Endodermal cell (in vitro differentiated cells): ENCODE measurements around the gene FMO5. TPM values are rescaled to one million over a fixed set of nuclear protein-coding genes. Genes with fewer than 3 reads are reported as not detected.
A peak's percentile ranks its signal among the peaks of the same experiment; 100 is the strongest.
"Not testable (repeated sequence)": the region's sequence is repeated elsewhere in the genome, so short reads cannot be mapped to it uniquely, and the experiment has no call there.

Experiments used
- DNase-seq: peaks from one replicate; pipeline ENCODE4 v3.0.0-alpha.2; 2017
- H3K27ac ChIP-seq: 2 replicates; pipeline ENCODE4 v1.5.1; 2013; ENCODE audit warnings: mild to moderate bottlenecking, low read depth, low read length, moderate library complexity
- H3K27me3 ChIP-seq: 2 replicates; pipeline ENCODE4 v1.6.1; 2013; ENCODE audit warnings: mild to moderate bottlenecking, low read length, moderate library complexity; ENCODE audit not compliant: insufficient read depth, control insufficient read depth, poor library complexity, severe bottlenecking
- H3K36me3 ChIP-seq: 2 replicates; pipeline ENCODE4 v1.7.0; 2013; ENCODE audit warnings: mild to moderate bottlenecking, low read length, moderate library complexity; ENCODE audit not compliant: control insufficient read depth, insufficient read depth
- H3K4me1 ChIP-seq: one replicate; pipeline ENCODE4 v1.7.0; 2013; ENCODE audit warnings: low read length; ENCODE audit not compliant: control insufficient read depth, insufficient read depth
- H3K4me3 ChIP-seq: 2 replicates; pipeline ENCODE4 v1.5.1; 2013; ENCODE audit warnings: mild to moderate bottlenecking, low read length, moderate library complexity
- H3K9ac ChIP-seq: 2 replicates; pipeline ENCODE4 v1.6.1; 2013; ENCODE audit warnings: mild to moderate bottlenecking, low read length, moderate library complexity; ENCODE audit not compliant: poor library complexity, severe bottlenecking; ENCODE audit errors: extremely low read depth
- H3K9me3 ChIP-seq: 2 replicates; pipeline ENCODE4 v1.6.1; 2013; ENCODE audit warnings: mild to moderate bottlenecking, low read length, moderate library complexity; ENCODE audit not compliant: control insufficient read depth
- H3K27ac Mint-ChIP-seq: 2 replicates; pipeline ENCODE4 v1.8.0; 2020; ENCODE audit warnings: mixed read lengths
- H3K27me3 Mint-ChIP-seq: 2 replicates; pipeline ENCODE4 v1.8.0; 2021; ENCODE audit warnings: mild to moderate bottlenecking, mixed read lengths; ENCODE audit not compliant: insufficient read depth
- H3K36me3 Mint-ChIP-seq: 2 replicates; pipeline ENCODE4 v1.8.0; 2020; ENCODE audit warnings: low read depth, mixed read lengths
- H3K4me1 Mint-ChIP-seq: 2 replicates; pipeline ENCODE4 v1.8.0; 2020; ENCODE audit warnings: mixed read lengths
- H3K4me3 Mint-ChIP-seq: 2 replicates; pipeline ENCODE4 v1.8.0; 2020; ENCODE audit warnings: mild to moderate bottlenecking, moderate library complexity, mixed read lengths
- H3K9me3 Mint-ChIP-seq: 2 replicates; pipeline ENCODE4 v1.8.0; 2020; ENCODE audit warnings: mild to moderate bottlenecking, mixed read lengths
- WGBS, 2 experiments: methylation state at CpG; one replicate each; pipeline versions ENCODE4 v1.1.5 to v1.1.7; 2013; ENCODE audit warnings: missing lambda C conversion rate in 2 of 2, mixed read lengths in 1 of 2; ENCODE audit not compliant: insufficient coverage in 1 of 2, insufficient read length in 1 of 2; 5-methylcytosine and 5-hydroxymethylcytosine counted together
- total RNA-seq, 2 donors: library from RNA; stranded (reverse); fragmentation: NEBNext Ultra II Directional in 1 of 2; extraction: Animal tissue kit (Norgen Biotek cat#: 25700) in 1 of 2; gene quantifications; 2 replicates in 1 of 2; 3 replicates in 1 of 2; pipeline ENCODE4 v1.2.1, GENCODE V29; 2021
- TF ChIP-seq, protein P1 (sequence below): fragments of 200-600 bp; sonication (generic); conservative IDR thresholded peaks from 2 replicates; pipeline ENCODE4 v1.5.0; 2021; ENCODE audit warnings: antibody characterized with exemption, mild to moderate bottlenecking

Gene FMO5
- total RNA-seq, 2 donors from 2014 or later, result 13.9 to 14.1 TPM

DNA sequence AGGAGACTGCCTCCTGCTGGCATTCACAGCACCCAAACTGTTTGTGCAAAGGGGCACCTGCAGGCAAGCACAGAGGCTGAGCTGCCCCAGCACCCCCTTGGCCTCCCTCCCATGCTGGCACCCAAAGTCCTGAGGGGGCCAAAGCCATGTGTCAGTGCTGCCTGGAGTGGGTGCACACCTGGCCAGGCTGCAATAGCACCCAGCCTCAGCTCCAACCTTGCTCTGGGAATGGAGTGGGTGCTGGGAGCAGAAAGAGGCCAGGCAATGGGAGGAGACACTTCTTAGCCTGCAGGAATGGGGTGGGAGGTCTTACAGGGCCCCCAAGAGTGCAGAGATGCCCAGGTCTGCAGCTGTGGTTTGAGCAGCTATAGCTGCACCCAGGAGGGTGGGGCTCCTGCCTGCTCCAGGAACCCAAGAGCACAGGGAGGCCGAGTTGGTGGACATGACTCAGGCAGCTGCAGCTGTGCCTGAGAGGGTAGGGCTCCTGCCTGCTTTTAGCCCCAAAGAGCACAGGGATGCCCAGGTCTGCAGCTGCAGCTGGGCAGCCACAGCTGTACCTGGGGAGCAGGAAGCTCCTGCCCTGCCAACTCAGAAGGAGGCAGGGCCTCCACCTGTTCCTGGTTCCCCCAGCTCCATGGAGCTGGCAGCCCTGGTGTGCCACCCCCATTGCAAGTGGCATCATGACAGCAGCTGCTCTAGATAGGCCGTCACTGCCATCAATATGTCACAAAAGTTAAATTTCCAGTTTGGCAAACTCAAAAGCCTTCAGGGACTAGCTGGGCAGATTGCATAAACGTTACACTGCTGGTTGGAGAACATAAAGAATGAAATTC lies 12.0 kb upstream of the FMO5 start:
- H3K27me3 ChIP-seq, result no peaks in the 10 kb centered on the region
- H3K27me3 Mint-ChIP-seq, result peaks cover 5% of the 10 kb centered on the region
- no peak for DNase-seq
- peaks cover 43% of the 10 kb centered on the region for H3K4me1 Mint-ChIP-seq
- no peak overlapping the region for H3K4me3 Mint-ChIP-seq
- no peak overlapping the region for H3K27ac Mint-ChIP-seq
- H3K36me3 Mint-ChIP-seq, result peaks cover 17% of the 10 kb centered on the region
- H3K4me1 ChIP-seq, result no peaks in the 10 kb centered on the region
- H3K4me3 ChIP-seq, result peak overlapping the region; percentile 3
- TF ChIP-seq, protein P1, sequence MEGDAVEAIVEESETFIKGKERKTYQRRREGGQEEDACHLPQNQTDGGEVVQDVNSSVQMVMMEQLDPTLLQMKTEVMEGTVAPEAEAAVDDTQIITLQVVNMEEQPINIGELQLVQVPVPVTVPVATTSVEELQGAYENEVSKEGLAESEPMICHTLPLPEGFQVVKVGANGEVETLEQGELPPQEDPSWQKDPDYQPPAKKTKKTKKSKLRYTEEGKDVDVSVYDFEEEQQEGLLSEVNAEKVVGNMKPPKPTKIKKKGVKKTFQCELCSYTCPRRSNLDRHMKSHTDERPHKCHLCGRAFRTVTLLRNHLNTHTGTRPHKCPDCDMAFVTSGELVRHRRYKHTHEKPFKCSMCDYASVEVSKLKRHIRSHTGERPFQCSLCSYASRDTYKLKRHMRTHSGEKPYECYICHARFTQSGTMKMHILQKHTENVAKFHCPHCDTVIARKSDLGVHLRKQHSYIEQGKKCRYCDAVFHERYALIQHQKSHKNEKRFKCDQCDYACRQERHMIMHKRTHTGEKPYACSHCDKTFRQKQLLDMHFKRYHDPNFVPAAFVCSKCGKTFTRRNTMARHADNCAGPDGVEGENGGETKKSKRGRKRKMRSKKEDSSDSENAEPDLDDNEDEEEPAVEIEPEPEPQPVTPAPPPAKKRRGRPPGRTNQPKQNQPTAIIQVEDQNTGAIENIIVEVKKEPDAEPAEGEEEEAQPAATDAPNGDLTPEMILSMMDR, result no peak
- peaks cover 39% of the 10 kb centered on the region for H3K9me3 ChIP-seq
- H3K9ac ChIP-seq, result no peak overlapping the region
- peaks cover 38% of the 10 kb centered on the region for H3K9me3 Mint-ChIP-seq
- H3K27ac ChIP-seq, result no peak overlapping the region
- no peaks in the 10 kb centered on the region for H3K36me3 ChIP-seq
- WGBS, 2 experiments, result 88 to 100% methylated on average over 1 to 3 of the region's 3 CpGs

DNA sequence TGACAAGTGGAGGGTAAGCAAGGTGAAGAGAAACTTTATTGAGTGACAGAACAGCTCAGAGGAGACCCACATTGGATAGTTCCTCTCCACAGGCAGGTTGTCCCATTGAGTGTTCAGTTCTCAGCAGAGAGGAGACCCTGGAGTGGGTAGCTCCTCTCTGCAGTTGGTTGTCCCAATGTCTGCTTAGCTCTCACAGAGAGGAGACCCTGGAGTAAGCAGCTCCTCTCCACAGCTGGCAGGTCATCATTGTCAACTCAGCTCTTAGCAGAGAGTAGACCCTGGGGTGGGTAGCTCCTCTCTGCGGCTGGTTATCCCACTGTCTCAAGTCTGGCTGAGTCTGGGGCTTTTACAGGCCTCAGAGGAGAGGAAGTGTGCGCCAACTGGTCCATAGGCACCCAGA lies 11.3 kb upstream of the FMO5 start:
- no peak overlapping the region for H3K4me3 Mint-ChIP-seq
- H3K9me3 Mint-ChIP-seq, result peaks cover 45% of the 10 kb centered on the region
- H3K4me1 ChIP-seq, result no peaks in the 10 kb centered on the region
- 90 to 94% methylated on average over 2 of the region's 2 CpGs for WGBS, 2 experiments
- no peaks in the 10 kb centered on the region for H3K27me3 ChIP-seq
- peaks cover 3% of the 10 kb centered on the region for H3K27me3 Mint-ChIP-seq
- H3K27ac Mint-ChIP-seq, result no peak overlapping the region
- no peak overlapping the region for H3K27ac ChIP-seq
- no peak for DNase-seq
- peaks cover 47% of the 10 kb centered on the region for H3K9me3 ChIP-seq
- no peak overlapping the region for H3K9ac ChIP-seq
- H3K4me3 ChIP-seq, result peak overlapping the region; percentile 3
- peaks cover 24% of the 10 kb centered on the region for H3K36me3 Mint-ChIP-seq
- peaks cover 37% of the 10 kb centered on the region for H3K4me1 Mint-ChIP-seq
- no peaks in the 10 kb centered on the region for H3K36me3 ChIP-seq
- TF ChIP-seq, protein P1, result no peak

DNA sequence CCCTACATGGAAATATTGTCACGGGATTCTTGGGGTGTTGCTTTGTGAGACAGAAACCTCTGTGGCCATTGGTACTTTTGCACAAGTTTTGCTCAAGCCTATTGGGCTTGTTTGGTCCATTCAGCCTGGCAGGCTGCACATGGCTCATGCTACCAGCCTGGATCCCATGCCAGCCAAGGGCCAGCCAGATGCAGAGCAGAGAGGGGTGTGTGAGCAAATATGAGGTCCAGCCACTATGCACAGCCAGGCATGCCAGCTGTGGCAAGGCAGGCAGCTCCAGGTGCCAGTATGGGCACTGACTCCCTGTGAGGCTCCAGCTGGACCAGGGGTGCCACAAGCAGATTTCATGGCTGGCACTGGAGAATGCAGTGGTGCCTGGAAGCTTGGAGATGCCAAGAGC lies 10.7 kb upstream of the FMO5 start:
- Mint-ChIP-seq H3K27ac (no peak overlapping the region), H3K27me3 (peaks cover 6% of the 10 kb centered on the region), H3K4me3 (no peak overlapping the region), H3K9me3 (peaks cover 51% of the 10 kb centered on the region), H3K4me1 (peaks cover 31% of the 10 kb centered on the region), H3K36me3 (peaks cover 26% of the 10 kb centered on the region)
- Histone ChIP-seq H3K4me1 (no peaks in the 10 kb centered on the region), H3K27me3 (no peaks in the 10 kb centered on the region), H3K27ac (no peak overlapping the region), H3K9me3 (peaks cover 51% of the 10 kb centered on the region), H3K4me3 (peak overlapping the region; percentile 3), H3K36me3 (no peaks in the 10 kb centered on the region), H3K9ac (no peak overlapping the region)
- 93 to 100% methylated on average over 1 of the region's 1 CpG for WGBS, 2 experiments
- TF ChIP-seq, protein P1, result no peak
- no peak for DNase-seq

DNA sequence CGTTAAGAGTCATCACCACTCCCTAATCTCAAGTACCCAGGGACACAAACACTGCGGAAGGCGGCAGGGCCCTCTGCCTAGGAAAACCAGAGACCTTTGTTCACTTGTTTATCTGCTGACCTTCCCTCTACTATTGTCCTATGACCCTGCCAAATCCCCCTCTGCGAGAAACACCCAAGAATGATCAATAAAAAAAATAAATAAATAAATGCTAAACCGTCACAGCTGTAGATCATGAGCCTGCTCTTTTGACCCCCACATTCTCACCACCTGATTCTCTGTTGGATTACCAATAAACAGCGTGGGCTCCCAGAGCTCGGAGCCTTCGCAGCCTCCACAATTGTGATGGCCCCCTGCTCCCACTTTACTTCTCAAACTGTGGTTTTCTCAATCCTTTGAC lies 8.8 kb upstream of the FMO5 start:
- H3K27ac Mint-ChIP-seq, H3K36me3 ChIP-seq, DNase-seq: not testable (repeated sequence)

DNA sequence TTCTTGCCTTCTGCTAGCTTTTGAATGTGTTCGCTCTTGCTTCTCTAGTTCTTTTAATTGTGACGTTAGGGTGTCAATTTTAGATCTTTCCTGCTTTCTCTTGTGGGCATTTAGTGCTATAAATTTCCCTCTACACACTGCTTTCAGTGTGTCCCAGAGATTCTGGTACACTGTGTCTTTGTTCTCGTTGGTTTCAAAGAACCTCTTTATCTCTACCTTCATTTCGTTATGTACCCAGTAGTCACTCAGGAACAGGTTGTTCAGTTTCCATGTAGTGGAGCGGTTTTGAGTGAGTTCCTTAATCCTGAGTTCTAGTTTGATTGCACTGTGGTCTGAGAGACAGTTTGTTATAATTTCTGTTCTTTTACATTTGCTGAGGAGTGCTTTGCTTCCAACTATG lies 5.9 kb upstream of the FMO5 start:
- not testable (repeated sequence) for H3K27ac ChIP-seq, H3K4me3 ChIP-seq, H3K27me3 Mint-ChIP-seq, H3K27ac Mint-ChIP-seq, H3K4me1 Mint-ChIP-seq, H3K4me3 Mint-ChIP-seq, H3K9ac ChIP-seq, H3K4me1 ChIP-seq, DNase-seq, H3K36me3 ChIP-seq, H3K27me3 ChIP-seq
- Mint-ChIP-seq H3K9me3 (peaks cover 45% of the 10 kb centered on the region), H3K36me3 (peaks cover 24% of the 10 kb centered on the region)
- peaks cover 35% of the 10 kb centered on the region for H3K9me3 ChIP-seq
- 95% methylated on average over 5 of the region's 5 CpGs; no CpG with 5 or more reads in 1 of the 2 experiments for WGBS, 2 experiments

More for the DNA sequence above, 8.8 kb upstream of the FMO5 start:
- 92 to 97% methylated on average over 4 to 8 of the region's 8 CpGs for WGBS, 2 experiments
- peaks cover 51% of the 10 kb centered on the region for H3K9me3 ChIP-seq
- not testable (repeated sequence) for H3K27me3 ChIP-seq, H3K9ac ChIP-seq, H3K27me3 Mint-ChIP-seq, H3K4me3 ChIP-seq, H3K27ac ChIP-seq, H3K4me1 ChIP-seq, H3K4me3 Mint-ChIP-seq
- peaks cover 12% of the 10 kb centered on the region for H3K4me1 Mint-ChIP-seq
- H3K9me3 Mint-ChIP-seq, result peaks cover 54% of the 10 kb centered on the region
- H3K36me3 Mint-ChIP-seq, result peaks cover 26% of the 10 kb centered on the region
